ENCODE measurements around the gene PCDH9. TPM values are rescaled to one million over a fixed set of nuclear protein-coding genes. Genes with fewer than 3 reads are reported as not detected.
A peak's percentile ranks its signal among the peaks of the same experiment; 100 is the strongest.

Gene PCDH9
- total and polyA plus RNA-seq, 3 donors from 2014 or later, result 2.3 to 4.6 (median 3.5) TPM

DNA sequence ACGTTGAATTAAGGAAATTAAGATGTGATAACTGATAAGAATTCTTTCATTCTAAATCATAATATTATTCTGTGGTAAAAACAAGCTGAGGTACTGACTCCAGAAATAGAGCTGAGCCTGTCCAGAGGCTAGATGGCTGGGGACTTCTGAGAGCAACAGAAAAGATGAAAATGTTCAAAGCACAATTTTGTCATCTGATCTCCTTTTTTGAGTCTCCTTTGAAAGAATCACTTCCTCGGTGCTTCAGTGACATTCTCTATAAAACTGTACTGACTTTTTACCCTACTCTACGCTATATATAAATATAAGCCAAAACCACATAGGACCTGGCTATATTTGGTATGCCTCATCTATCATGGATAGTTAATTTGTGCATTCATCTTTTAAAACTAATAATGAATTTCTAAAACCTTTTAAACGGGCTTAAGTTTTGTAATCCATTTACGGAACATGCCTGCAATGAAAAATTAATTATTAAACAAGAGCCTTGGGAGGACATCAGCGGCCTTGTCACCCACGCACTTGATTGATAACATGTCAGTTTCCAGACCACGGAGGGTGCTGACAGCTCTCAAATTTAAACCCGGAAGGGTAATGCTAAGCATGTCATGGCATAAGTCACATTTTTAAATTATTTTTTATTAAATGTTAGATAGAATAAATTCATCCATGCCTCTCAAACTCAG lies 235.5 kb downstream of the PCDH9 start:
- H3K4me1 ChIP-seq, result no peaks in the 10 kb centered on the region
- H3K4me3 ChIP-seq, result no peak overlapping the region
- 73 to 77% methylated on average over 9 of the region's 9 CpGs for WGBS, 2 donors
- H3K9me3 ChIP-seq, result no peaks in the 10 kb centered on the region
- no peak for DNase-seq
- intact Hi-C loops (cut with DNase I; ENCODE audit: low total_unique reads), result no loop called here
- H3K36me3 ChIP-seq (ENCODE audit: low read depth, missing control alignments), result no peaks in the 10 kb centered on the region
- H3K27ac ChIP-seq, result no peak overlapping the region
- TF ChIP-seq, protein P1, sequence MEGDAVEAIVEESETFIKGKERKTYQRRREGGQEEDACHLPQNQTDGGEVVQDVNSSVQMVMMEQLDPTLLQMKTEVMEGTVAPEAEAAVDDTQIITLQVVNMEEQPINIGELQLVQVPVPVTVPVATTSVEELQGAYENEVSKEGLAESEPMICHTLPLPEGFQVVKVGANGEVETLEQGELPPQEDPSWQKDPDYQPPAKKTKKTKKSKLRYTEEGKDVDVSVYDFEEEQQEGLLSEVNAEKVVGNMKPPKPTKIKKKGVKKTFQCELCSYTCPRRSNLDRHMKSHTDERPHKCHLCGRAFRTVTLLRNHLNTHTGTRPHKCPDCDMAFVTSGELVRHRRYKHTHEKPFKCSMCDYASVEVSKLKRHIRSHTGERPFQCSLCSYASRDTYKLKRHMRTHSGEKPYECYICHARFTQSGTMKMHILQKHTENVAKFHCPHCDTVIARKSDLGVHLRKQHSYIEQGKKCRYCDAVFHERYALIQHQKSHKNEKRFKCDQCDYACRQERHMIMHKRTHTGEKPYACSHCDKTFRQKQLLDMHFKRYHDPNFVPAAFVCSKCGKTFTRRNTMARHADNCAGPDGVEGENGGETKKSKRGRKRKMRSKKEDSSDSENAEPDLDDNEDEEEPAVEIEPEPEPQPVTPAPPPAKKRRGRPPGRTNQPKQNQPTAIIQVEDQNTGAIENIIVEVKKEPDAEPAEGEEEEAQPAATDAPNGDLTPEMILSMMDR (IDR thresholded peaks at IDR 0.05), result no peak
- no peak for TF ChIP-seq POLR2A (IDR thresholded peaks at IDR 0.05)
- H3K27me3 ChIP-seq, result no peaks in the 10 kb centered on the region

DNA sequence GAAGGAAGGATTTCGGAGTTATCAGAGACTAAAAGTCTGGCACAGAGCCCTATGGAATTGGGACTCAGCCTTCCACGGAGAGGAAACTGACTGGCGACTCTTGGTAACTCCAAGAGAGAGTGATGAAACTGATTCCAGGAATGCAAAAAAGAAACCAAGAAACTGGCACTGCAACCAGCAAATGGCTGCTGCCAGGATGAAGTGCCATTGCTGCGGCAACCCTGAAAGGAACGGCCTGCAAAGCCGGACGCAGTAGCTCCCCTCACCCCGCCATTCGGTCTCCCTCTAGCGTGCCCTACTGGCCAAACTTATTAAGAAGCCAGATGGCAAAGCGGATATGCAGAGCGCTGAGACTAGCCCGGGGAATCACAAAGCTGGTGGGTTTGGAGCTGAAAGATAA lies 236.0 kb downstream of the PCDH9 start:
- 37 to 41% methylated on average over 13 of the region's 13 CpGs for WGBS, 2 donors
- no peak for TF ChIP-seq POLR2A (IDR thresholded peaks at IDR 0.05)
- TF ChIP-seq, protein P1 (IDR thresholded peaks at IDR 0.05), result peak in 2 of 3 experiments; percentile 29 to 33

DNA sequence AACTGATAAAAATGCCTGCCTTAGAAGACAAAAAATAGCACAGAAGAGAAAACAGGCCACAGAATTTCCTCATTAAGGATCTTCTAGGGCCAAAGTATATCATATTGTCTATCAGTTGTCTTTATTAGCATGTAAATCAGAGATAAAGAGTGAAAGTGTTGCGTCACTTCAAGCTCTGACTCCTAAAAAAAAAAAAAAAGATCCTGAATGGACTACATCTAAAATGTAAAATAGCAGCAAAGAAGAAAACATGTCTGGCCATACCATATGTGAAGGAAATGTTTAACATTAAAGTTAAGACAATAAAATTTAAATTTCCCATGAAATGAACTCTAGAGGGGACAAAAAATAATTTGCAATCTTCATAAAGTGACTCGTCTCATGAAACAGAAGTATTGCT lies 237.4 kb downstream of the PCDH9 start:
- H3K4me1 ChIP-seq, result no peaks in the 10 kb centered on the region
- H3K27ac ChIP-seq, result no peak overlapping the region
- intact Hi-C loops (cut with DNase I; ENCODE audit: low total_unique reads), result no loop called here
- H3K9me3 ChIP-seq, result no peaks in the 10 kb centered on the region
- DNase-seq, result no peak
- WGBS, 2 donors, result 48 to 88% methylated on average over 2 of the region's 2 CpGs
- no peak overlapping the region for H3K4me3 ChIP-seq
- H3K36me3 ChIP-seq (ENCODE audit: low read depth, missing control alignments), result no peaks in the 10 kb centered on the region
- no peaks in the 10 kb centered on the region for H3K27me3 ChIP-seq
- TF ChIP-seq POLR2A (IDR thresholded peaks at IDR 0.05), result no peak
- TF ChIP-seq, protein P1 (IDR thresholded peaks at IDR 0.05), result no peak

More for the DNA sequence above, 236.0 kb downstream of the PCDH9 start:
- H3K27me3 ChIP-seq, result no peaks in the 10 kb centered on the region
- H3K4me1 ChIP-seq, result no peaks in the 10 kb centered on the region
- intact Hi-C loops (cut with DNase I; ENCODE audit: low total_unique reads), result no loop called here
- H3K36me3 ChIP-seq (ENCODE audit: low read depth, missing control alignments), result no peaks in the 10 kb centered on the region
- H3K4me3 ChIP-seq, result peak overlapping the region in 1 of 2 donors; percentile 21
- H3K9me3 ChIP-seq, result no peaks in the 10 kb centered on the region
- no peak overlapping the region for H3K27ac ChIP-seq
- peak; percentile 76 for DNase-seq

DNA sequence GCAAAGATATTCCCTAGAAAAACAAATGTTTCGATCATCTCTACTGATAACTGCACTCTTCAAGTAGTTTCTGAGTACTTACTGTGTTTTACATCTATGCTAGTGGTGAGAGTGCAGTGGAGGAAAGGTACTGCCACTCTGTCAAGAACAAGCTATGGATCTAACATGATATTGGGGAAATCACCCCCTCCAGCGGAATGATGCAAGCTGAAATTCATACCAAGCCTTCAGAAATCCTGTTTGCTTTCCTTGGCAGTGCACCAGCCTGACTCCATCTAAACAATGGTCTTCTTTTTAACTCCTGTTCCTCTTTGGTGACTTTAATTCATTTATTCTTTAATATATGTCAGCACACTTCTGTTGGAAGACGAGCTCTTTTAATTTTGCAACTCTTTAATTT lies 238.0 kb downstream of the PCDH9 start:
- TF ChIP-seq, protein P1 (IDR thresholded peaks at IDR 0.05), result no peak
- no peak for TF ChIP-seq POLR2A (IDR thresholded peaks at IDR 0.05)
- Histone ChIP-seq H3K9me3 (no peaks in the 10 kb centered on the region), H3K36me3 (ENCODE audit: low read depth, missing control alignments) (no peaks in the 10 kb centered on the region), H3K4me3 (no peak overlapping the region), H3K4me1 (no peaks in the 10 kb centered on the region), H3K27me3 (no peaks in the 10 kb centered on the region), H3K27ac (no peak overlapping the region)
- no peak for DNase-seq
- intact Hi-C loops (cut with DNase I; ENCODE audit: low total_unique reads), result no loop called here
- WGBS, 2 donors, result 88 to 91% methylated on average over 3 of the region's 3 CpGs

DNA sequence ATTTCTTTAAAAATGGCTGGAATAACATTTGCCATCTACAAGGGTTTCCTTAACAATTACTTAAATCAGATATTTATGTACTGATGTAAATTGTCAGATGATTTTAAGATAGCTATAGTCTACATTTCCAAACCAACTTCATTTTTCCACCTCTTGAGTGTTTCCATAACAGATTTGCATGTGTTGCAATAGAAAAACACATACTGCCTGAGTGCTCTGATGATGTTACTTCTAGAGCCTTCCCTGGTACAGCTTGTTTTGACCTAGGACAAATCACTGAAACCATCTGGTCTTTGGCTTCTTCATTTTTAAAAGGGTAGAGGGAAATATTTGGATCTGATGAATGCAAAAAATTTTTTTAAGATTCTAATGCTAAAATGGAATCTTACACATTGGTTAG lies 245.9 kb downstream of the PCDH9 start:
- Histone ChIP-seq H3K27ac (no peak overlapping the region), H3K4me3 (no peak overlapping the region), H3K36me3 (ENCODE audit: low read depth, missing control alignments) (no peaks in the 10 kb centered on the region), H3K4me1 (no peaks in the 10 kb centered on the region), H3K27me3 (no peaks in the 10 kb centered on the region), H3K9me3 (no peaks in the 10 kb centered on the region)
- TF ChIP-seq, protein P1 (IDR thresholded peaks at IDR 0.05), result no peak
- no peak for TF ChIP-seq POLR2A (IDR thresholded peaks at IDR 0.05)
- DNase-seq, result no peak
- intact Hi-C loops (cut with DNase I; ENCODE audit: low total_unique reads), result no loop called here
